ENCODE measurements around the gene SCUBE2.
"Not testable (repeated sequence)": the region's sequence is repeated elsewhere in the genome, so short reads cannot be mapped to it uniquely, and the experiment has no call there.

Gene SCUBE2

DNA sequence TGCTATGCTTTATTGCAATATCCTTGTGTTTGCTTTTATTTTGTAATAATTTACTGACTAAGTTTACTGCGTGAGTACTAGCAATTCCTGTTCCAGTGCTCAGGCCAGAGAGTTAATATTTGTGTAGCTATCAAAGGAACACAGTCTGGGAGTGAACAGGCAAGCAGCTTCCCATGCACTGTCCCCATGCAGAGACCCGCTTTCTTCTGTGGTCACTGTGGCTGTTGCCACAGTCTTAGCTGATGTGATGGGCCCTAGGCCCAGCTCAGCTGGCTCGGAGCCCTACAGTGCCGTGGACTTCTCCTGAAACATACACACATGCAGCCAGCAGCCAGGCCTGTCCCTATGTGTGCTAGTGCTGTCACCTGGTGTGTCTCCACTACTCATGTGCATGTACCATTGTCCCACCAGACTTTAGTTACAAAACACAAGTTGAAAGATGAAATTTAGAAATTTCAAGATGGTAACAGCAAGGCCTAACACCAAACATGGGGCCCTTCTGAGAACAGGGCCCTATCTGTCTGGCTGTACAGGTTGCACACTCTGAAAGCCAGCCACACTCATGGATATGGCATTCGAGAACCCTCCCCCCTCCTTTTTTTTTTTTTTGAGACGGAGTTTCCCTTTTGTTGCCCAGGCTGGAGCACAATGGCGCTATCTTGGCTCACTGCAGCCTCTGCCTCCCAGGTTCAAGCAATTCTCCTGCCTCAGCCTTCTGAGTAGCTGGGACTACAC lies 12.3 kb upstream of the SCUBE2 start:
- DNase-seq: no peak

- DNase-seq: no peak
These were observed 8.2 kb upstream of the SCUBE2 start for GRCh38 chr11:9099617-9100016.

GRCh38 chr11:9098455-9098854 lies 7.1 kb upstream of the SCUBE2 start:
- DNase-seq: not testable (repeated sequence)

GRCh38 chr11:9097186-9097943 lies 6.0 kb upstream of the SCUBE2 start:
- peak; percentile 10 for DNase-seq

DNA sequence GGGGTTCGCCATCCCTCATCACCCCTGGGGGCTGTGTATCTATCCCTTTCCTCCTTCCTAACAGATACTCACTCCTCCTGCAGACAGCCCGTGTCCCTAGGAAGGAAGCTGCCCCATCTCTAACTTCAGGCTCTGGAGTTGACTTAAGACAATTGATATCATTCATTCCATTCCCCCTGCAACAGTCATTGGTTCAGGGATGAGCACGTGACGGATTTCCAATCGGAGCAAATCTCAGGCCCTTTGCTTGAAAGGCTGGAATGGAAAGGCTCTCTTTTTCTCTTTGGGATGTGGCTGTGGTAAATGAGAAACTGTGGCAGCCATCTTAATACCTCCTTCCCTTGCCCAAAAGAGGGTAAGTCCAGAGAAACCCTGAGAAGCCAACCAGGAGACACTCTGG lies 5.0 kb upstream of the SCUBE2 start:
- no peak for DNase-seq

GRCh38 chr11:9095421-9095820 lies 4.0 kb upstream of the SCUBE2 start:
- DNase-seq: no peak

DNA sequence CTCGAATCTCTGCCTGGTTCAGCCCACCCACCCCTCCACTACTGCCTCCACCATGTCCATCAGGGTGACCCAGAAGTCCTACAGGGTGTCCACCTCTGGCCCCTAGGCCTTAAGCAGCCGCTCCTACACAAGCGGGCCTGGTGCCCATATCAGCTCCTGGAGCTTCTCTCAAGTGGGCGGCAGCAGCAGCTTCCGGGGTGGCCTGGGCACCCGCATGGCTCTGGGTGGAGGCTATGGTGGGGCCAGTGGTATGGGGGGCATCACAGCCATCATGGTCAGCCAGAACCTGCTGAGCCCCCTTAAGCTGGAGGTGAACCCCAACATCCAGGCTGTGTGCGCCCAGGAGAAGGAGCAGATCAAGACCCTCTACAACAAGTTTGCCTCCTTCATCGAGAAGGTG lies 3.0 kb upstream of the SCUBE2 start:
- DNase-seq: no peak

GRCh38 chr11:9092853-9093778 lies 1.7 kb upstream of the SCUBE2 start:
- peak; percentile 12 for DNase-seq

DNA sequence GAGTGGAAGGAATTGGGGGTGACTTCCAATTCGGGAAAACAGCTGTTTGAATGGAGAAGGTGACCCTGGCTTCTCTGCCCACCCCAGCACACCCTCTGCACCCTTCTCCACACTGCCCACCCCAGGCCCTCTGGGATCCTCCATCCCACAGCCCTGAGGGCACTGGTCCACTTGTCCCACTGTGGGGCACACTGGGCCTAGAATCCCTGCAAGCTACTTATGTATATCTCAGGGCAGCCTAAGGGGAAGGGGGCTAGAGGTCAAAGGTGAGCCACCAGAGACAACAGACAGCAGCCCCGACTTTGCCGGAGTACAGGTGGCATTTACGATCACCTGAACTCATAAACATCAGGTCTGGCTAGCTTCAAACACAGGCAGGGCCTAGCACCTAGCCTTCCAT lies 673 bp upstream of the SCUBE2 start:
- DNase-seq: no peak

DNA sequence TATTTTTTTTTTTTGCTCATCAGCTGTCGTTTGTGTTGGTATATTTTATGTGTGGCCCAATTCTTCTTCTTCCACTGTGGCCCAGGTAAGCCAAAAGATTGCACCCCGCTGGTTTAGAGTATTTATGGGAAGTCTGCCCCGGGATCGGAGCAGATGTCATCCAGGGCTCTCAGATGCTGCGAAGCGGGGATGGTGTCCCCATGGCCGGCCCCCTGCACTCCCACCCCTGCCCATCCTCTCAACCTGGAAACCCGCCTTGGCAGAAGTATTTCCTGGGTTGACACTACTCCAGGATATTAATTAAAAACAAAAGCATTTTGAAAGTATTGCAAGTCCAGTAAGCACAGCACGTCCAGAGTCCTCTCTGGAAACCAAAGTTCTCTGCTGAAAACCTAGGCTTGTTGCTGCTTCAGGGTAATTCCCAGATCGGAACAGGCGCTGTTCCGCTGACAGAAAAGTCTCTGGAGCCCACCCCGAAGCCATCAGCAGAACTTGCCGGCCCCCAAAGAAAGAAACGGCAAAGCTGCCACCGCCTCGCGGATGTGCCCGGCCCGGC lies 833 bp downstream of the SCUBE2 start:
- no peak for DNase-seq

- DNase-seq: no peak
These were observed 1.8 kb downstream of the SCUBE2 start for GRCh38 chr11:9089636-9090035.

GRCh38 chr11:9089061-9089460 lies 2.3 kb downstream of the SCUBE2 start:
- no peak for DNase-seq

DNA sequence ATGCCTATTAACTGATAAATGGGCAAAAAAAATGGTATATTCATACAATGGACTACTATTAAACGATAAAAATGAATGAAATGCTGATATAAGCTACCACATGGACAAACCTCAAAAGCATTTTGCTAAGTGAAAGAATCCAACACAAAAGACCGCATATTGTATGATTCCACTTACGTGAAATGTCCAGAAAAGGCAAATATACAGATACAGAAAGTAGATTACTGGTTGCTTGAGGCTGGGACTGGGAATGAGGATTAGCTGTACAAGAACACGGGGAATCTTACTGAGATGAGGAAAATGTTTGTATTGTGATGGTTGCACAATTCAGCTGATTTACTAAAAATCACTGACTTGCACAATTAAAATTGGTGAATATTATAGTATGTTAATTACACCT lies 8.8 kb downstream of the SCUBE2 start:
- no peak for DNase-seq

- no peak for DNase-seq
These were observed 10.2 kb downstream of the SCUBE2 start for GRCh38 chr11:9081153-9081552.

GRCh38 chr11:9078113-9079086 lies 13.0 kb downstream of the SCUBE2 start:
- no peak for DNase-seq

DNA sequence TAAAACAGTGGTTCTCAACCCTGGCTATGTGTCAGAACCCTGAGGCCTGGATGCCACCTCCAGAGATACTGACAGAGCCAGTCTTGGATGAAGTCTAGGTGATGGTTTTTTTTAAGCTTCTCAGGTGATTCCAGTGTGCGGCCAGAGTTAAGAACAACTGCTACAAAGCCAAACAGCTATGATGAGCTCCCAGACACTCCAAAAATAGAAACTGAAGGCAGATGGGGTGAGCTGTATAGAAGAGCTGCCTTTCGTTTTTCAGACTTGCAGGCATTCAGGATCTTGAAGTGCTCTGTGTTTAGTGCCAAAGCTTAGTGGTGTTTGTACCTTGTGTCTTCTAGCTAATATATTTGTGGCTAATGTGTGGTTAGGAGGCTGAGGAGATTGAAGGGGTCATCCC lies 14.2 kb downstream of the SCUBE2 start:
- no peak for DNase-seq

DNA sequence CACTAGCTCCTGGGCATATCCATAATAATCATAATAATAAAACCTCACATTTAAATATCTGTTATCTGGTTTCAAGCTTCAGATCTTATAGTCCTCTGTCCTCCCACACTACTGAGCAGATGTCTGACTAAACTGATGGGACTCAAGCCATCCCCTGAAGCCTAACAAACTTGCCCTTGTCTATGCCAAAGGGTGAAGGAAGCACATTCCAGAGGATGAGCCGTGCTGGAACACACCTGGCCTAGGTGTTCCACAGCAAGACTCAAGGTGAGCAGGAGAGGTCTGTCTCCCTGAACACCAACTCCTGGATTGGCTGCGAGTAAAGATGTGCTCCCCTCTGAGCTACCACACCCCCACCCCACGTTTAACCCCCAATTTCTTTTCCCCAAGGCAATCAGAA lies 14.7 kb downstream of the SCUBE2 start:
- DNase-seq: no peak

DNA sequence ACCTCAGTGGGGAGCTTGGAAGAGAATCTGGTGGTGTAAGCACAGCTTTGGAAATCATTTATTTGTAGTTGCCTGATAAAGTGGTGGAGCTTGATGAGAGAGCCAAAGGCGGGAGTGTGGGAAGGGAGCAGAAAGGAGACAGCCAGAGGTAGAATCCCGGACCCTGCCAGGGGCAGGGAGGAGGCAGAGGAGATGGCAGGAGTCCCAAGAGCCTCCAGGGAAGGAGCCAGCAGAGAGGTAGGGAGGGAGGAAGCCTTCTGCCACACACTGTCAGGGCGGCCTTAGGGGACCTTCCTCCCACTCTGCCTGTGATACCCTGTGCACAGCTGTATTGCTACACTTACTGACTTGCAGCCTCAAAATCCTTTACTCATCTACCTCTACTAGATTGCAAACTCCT lies 15.4 kb downstream of the SCUBE2 start:
- no peak for DNase-seq

DNA sequence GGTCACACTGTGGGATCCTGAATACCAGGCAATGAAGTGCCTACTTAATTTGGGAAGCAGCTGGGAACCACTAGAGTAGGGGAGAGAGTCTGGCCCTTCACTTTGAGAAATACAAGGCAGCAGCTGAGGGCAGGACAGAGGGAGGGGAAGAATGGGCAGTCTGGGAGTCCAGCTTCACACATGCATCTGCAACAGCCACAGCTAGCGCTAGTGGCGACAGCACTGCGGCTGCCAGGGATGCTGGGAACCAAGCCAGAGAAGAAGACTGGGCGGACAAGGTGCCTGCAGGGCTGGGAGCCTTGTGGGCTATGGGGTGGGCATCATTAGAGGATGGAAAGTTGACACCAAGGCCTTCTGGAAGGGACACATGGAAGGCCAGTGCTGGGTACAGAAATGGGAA lies 15.8 kb downstream of the SCUBE2 start:
- no peak for DNase-seq

DNA sequence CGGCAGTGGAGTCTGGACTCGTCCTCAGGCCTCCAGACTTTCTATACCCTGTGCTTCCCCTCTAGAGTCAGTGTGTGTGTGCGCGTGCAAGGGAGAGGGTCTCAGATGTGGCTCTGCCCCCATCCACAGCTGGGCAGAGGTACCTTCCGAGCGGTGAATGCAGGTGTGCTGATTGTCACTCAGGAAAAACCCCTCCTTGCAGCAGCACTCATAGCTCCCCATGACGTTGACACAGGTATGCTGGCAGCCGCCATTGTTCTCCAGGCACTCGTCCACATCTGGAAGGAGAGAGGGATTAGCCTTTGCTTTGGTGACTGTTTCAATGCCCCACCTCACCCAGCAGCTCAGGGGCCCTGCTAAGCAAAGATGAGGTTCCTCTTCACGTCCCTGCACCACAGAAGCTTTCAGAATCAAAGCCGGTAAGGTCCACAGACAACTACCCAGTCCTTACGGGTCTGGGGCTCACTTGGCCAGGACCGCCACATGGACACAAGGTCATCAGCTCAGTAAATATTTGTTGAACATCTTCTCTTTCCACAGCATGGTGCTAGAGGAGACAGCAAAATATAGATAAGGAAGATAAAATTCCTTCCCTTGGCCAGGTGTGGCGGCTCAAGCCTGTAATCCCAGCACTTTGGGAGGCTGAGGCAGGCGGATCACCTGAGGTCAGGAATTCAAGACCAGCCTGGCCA lies 16.9 kb downstream of the SCUBE2 start:
- no peak for DNase-seq
